Left lung (tissue), 10 donors: ENCODE results near the gene CORO6. TPM values are rescaled to one million over a fixed set of nuclear protein-coding genes. Genes with fewer than 3 reads are reported as not detected.
A peak's percentile ranks its signal among the peaks of the same experiment; 100 is the strongest.

ENCODE experiments used
- ATAC-seq: fragments of 200-7000 bp; cut with Tn5 transposase; one replicate; pipeline ENCODE4 v1.9.1; 2020; ENCODE audit warnings: moderate library complexity
- DNase-seq, 4 donors: peaks; one replicate each; pipeline ENCODE4 v3.0.0-alpha.2; 2013 to 2020
- H3K27ac ChIP-seq, 2 donors: fragments of 200-600 bp; sonication (generic) in 1 of 2; one replicate each; pipeline versions ENCODE4 v1.5.0 to v1.8.0; 2020 to 2021
- H3K27me3 ChIP-seq, 2 donors: fragments of 200-600 bp; sonication (generic) in 1 of 2; one replicate each; pipeline versions ENCODE4 v1.5.0 to v1.8.0; 2020 to 2021
- H3K36me3 ChIP-seq, 2 donors: fragments of 200-600 bp; sonication (generic) in 1 of 2; one replicate each; pipeline versions ENCODE4 v1.5.0 to v1.8.0; 2020 to 2021
- H3K4me1 ChIP-seq, 2 donors: fragments of 200-600 bp; one replicate each; pipeline ENCODE4 v1.8.0; 2021
- H3K4me3 ChIP-seq, 2 donors: fragments of 200-600 bp; sonication (generic) in 1 of 2; one replicate each; pipeline versions ENCODE4 v1.5.0 to v1.8.0; 2020 to 2021; ENCODE audit warnings: mild to moderate bottlenecking in 1 of 2
- H3K9me3 ChIP-seq, 2 donors: fragments of 200-600 bp; sonication (generic) in 1 of 2; one replicate each; pipeline versions ENCODE4 v1.5.0 to v1.8.0; 2020 to 2021
- intact Hi-C, 2 donors: fragments of 100-400 bp; cut with DNase I; formaldehyde crosslinking; loops; one replicate each; pipeline versions ENCODE4 v1.11.2 to v1.14.2; 2022
- polyA plus RNA-seq, 6 donors: library from polyadenylated mRNA; unstranded; fragments of 120-200 nt; gene quantifications; one replicate each; pipeline ENCODE4 v1.2.1, GENCODE V29; 2013; ENCODE audit not compliant: insufficient read length in 6 of 6
- total RNA-seq, 2 donors: library from RNA; stranded (reverse); fragmentation: NEBNext Ultra II Directional; extraction: Animal tissue kit (Norgen Biotek cat#: 25700); gene quantifications; one replicate each; pipeline ENCODE4 v1.2.1, GENCODE V29; 2021
- TF ChIP-seq, protein P1 (sequence below), 2 donors: fragments of 200-600 bp; sonication (generic) in 1 of 2; IDR thresholded peaks; one replicate each; pipeline versions ENCODE4 v1.5.0 to v1.8.0; 2021; ENCODE audit warnings: antibody characterized with exemption in 2 of 2
- donor health status: DM: no; HTN: yes; CAD: no.
- donor health status: DM: no; HTN: no; CAD: no.

Gene CORO6
- total and polyA plus RNA-seq, 8 donors: 3.8 to 6.9 (median 4.2) TPM

- DNase-seq: peak in 1 of 4 donors; percentile 93
- intact Hi-C loops: no loop called here
- peaks cover 7 to 72% of the 10 kb centered on the region in 2 donors for H3K4me1 ChIP-seq
- H3K27ac ChIP-seq: peak overlapping the region; percentile 81 to 87
- TF ChIP-seq, protein P1, sequence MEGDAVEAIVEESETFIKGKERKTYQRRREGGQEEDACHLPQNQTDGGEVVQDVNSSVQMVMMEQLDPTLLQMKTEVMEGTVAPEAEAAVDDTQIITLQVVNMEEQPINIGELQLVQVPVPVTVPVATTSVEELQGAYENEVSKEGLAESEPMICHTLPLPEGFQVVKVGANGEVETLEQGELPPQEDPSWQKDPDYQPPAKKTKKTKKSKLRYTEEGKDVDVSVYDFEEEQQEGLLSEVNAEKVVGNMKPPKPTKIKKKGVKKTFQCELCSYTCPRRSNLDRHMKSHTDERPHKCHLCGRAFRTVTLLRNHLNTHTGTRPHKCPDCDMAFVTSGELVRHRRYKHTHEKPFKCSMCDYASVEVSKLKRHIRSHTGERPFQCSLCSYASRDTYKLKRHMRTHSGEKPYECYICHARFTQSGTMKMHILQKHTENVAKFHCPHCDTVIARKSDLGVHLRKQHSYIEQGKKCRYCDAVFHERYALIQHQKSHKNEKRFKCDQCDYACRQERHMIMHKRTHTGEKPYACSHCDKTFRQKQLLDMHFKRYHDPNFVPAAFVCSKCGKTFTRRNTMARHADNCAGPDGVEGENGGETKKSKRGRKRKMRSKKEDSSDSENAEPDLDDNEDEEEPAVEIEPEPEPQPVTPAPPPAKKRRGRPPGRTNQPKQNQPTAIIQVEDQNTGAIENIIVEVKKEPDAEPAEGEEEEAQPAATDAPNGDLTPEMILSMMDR (IDR thresholded peaks at IDR 0.05): no peak
- peaks cover 0 to 5% of the 10 kb centered on the region in 2 donors for H3K36me3 ChIP-seq
- H3K27me3 ChIP-seq: peaks cover 0 to 11% of the 10 kb centered on the region in 2 donors
- peak; percentile 12 for ATAC-seq
- no peaks in the 10 kb centered on the region for H3K9me3 ChIP-seq
- H3K4me3 ChIP-seq: peak overlapping the region; percentile 58 to 72
These were observed 56.9 kb downstream of the CORO6 start for GRCh38 chr17:29565643-29566472.

Other genes starting within 250 kb of the CORO6 start
- gene TAOK1, start 232.5 kb downstream of the CORO6 start, total RNA-seq: 10 to 100 TPM; 58.5 to 66.0 TPM
- 10 to 100 TPM; 43.4 to 47.8 (median 45.8) TPM for gene TAOK1, start 232.5 kb downstream of the CORO6 start, polyA plus RNA-seq
- gene ABHD15, start 55.9 kb downstream of the CORO6 start, total RNA-seq: 10 to 100 TPM; 10.9 to 11.3 TPM
- gene ABHD15, start 55.9 kb downstream of the CORO6 start, polyA plus RNA-seq: 1 to 10 TPM; 3.0 to 5.0 (median 3.7) TPM
- 10 to 100 TPM; 53.3 to 58.5 TPM for gene TP53I13, start 54.2 kb downstream of the CORO6 start, total RNA-seq
- gene TP53I13, start 54.2 kb downstream of the CORO6 start, polyA plus RNA-seq: 10 to 100 TPM; 24.8 to 34.7 (median 31.1) TPM
- 10 to 100 TPM; 40.3 to 48.3 TPM for gene GIT1, start 33.3 kb downstream of the CORO6 start, total RNA-seq
- gene GIT1, start 33.3 kb downstream of the CORO6 start, polyA plus RNA-seq: 10 to 100 TPM; 38.7 to 57.3 (median 40.7) TPM
- 10 to 100 TPM in 1 of 2 donors, 1 to 10 TPM in 1; 8.8 to 10.2 TPM for gene ANKRD13B, start 29.8 kb downstream of the CORO6 start, total RNA-seq
- 10 to 100 TPM in 3 of 6 donors, 1 to 10 TPM in 3; 7.7 to 14.3 (median 9.6) TPM for gene ANKRD13B, start 29.8 kb downstream of the CORO6 start, polyA plus RNA-seq